ENCODE results near the gene OR11H6. TPM values are rescaled to one million over a fixed set of nuclear protein-coding genes. Genes with fewer than 3 reads are reported as not detected.
A peak's percentile ranks its signal among the peaks of the same experiment; 100 is the strongest.

OR11H6 gene
- total and polyA plus RNA-seq, 9 of the 15 experiments (the other 6 are each of a cell fraction or from before 2014, with no cell fraction given): not detected

DNA sequence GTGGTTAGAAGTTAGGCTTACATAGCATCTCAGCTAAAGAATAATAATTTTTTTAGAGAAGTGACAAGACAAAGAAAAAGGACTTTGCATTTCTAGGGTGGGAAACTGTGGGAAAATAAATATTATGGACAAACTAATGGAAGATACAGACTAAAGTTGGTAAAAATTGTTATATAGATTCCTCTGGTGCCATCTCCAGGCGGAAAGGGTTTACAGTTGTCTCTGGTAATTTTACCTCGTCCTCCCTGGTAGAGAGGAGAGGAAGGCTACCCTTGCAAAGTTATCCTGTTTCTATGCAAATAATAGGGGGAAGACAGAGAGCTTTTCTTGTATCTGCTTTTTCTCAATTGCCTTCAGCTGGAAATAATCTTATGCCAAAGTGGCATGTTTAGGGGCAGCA is 27.6 kb upstream of the OR11H6 start (continued):
- TF ChIP-seq DEAF1 (CRISPR knock-in tag; IDR thresholded peaks at IDR 0.05) (0 out of 2 replicates have a peak, but pooled peaks have one; percentile 32), RAD21 (CRISPR knock-in tag; conservative IDR thresholded peaks at IDR 0.05 in 1 of 2, IDR thresholded peaks at IDR 0.05 in 1 of 2) (peak; percentile 44 to 72), TAF1 (IDR thresholded peaks at IDR 0.05; ENCODE audit: control insufficient read depth, extremely low read depth, insufficient read depth, low read length, severe bottlenecking) (no peak), WHSC1 (IDR thresholded peaks at IDR 0.05; ENCODE audit: low read length) (no peak), ZNF75A (CRISPR knock-in tag; IDR thresholded peaks at IDR 0.05) (peak; percentile 66), SRF (CRISPR knock-in tag; IDR thresholded peaks at IDR 0.05) (peak in 1 of 2 experiments; percentile 42; a peak in 1 of 4 replicates)
- TF ChIP-seq, protein P1, sequence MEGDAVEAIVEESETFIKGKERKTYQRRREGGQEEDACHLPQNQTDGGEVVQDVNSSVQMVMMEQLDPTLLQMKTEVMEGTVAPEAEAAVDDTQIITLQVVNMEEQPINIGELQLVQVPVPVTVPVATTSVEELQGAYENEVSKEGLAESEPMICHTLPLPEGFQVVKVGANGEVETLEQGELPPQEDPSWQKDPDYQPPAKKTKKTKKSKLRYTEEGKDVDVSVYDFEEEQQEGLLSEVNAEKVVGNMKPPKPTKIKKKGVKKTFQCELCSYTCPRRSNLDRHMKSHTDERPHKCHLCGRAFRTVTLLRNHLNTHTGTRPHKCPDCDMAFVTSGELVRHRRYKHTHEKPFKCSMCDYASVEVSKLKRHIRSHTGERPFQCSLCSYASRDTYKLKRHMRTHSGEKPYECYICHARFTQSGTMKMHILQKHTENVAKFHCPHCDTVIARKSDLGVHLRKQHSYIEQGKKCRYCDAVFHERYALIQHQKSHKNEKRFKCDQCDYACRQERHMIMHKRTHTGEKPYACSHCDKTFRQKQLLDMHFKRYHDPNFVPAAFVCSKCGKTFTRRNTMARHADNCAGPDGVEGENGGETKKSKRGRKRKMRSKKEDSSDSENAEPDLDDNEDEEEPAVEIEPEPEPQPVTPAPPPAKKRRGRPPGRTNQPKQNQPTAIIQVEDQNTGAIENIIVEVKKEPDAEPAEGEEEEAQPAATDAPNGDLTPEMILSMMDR (IDR thresholded peaks at IDR 0.05 in 2 of 3, conservative IDR thresholded peaks at IDR 0.05 in 1 of 3; ENCODE audit: insufficient read depth in 2 of 3, low read depth in 1 of 3, low read length in 3 of 3): peak; percentile 18 to 47 (median 37); a peak in 4 of 6 replicates
